Colonic mucosa (tissue), 4 donors: Measurements from ENCODE around the gene GCK. TPM values are rescaled to one million over a fixed set of nuclear protein-coding genes. Genes with fewer than 3 reads are reported as not detected.

ENCODE experiments used
- DNase-seq: peaks from one replicate; pipeline ENCODE4 v3.0.0-alpha.2; 2020
- H3K27ac ChIP-seq: fragments of 200-600 bp; one replicate; pipeline ENCODE4 v1.8.0; 2021
- H3K27me3 ChIP-seq: fragments of 200-600 bp; one replicate; pipeline ENCODE4 v1.8.0; 2021
- H3K36me3 ChIP-seq: fragments of 200-600 bp; one replicate; pipeline ENCODE4 v1.8.0; 2021
- H3K4me1 ChIP-seq: fragments of 200-600 bp; one replicate; pipeline ENCODE4 v1.8.0; 2021; ENCODE audit warnings: mild to moderate bottlenecking
- H3K4me3 ChIP-seq: fragments of 200-600 bp; one replicate; pipeline ENCODE4 v1.8.0; 2021
- H3K9ac ChIP-seq, 2 donors: one replicate each; pipeline ENCODE4 v1.7.0; 2013; ENCODE audit warnings: control low read depth in 2 of 2, low read depth in 2 of 2, low read length in 2 of 2
- H3K9me3 ChIP-seq: fragments of 200-600 bp; one replicate; pipeline ENCODE4 v1.8.0; 2021
- intact Hi-C: fragments of 100-400 bp; cut with DNase I; formaldehyde crosslinking; loops from one replicate; pipeline ENCODE4 v1.14.1; 2022
- total RNA-seq, 2 donors: library from RNA; stranded (reverse); fragmentation: NEBNext Ultra II Directional in 1 of 2; extraction: Animal tissue kit (Norgen Biotek cat#: 25700) in 1 of 2; gene quantifications; one replicate each; pipeline ENCODE4 v1.2.1, GENCODE V29; 2021
- TF ChIP-seq, protein P1 (sequence below): fragments of 200-600 bp; IDR thresholded peaks from one replicate; pipeline ENCODE4 v1.8.0; 2022; ENCODE audit warnings: antibody characterized with exemption, mild to moderate bottlenecking
- donor health status: healthy.
- donor health status: DM: no; HTN: no; CAD: no.
- donor health status: DM: no; HTN: no; CAD: no.

Gene GCK
- total RNA-seq, 2 donors from 2014 or later, result 0.17 to 0.19 TPM

DNA sequence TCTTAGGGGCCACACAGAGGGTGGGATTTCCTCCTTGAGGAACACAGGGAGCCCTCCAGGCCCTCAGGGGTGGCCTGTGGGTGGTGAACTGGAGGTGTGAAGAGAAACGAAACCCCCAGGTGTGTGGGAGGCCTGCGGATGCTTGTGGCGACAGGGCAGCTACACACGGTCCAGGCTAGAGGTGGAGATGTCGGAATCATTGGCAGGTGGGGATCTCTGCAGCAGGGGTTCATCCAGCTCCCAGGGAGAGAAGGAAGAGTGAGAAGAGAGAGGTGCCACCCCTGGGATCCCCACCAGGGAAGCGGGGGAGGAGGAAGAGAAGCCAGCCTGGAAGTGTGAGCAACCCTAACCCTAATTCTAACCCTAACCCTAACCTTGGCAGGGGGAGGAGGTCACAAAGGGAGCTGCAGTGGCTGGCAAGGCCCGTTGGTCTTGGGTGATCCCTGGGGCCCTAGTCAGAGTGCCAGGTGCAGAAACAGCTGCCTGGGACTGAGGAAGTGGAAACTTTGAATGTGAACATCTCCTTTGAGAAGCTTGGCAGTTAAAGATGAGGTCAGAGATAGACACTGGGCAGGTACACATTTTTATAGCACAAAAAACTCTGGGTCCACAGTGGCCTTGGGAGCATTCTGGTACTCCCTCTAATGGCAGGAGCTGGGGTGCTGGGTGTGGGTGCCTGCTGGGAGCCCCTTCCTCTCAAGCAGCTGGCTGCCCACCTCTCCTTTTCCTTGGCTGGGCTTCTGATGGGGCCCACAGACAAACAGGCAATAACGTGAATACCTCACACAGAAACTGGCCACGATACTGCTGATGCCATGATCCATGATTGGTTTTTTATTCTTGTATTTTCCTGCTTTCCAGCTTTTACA lies 91.9 kb downstream of the GCK start:
- Histone ChIP-seq H3K9me3 (no peaks in the 10 kb centered on the region), H3K27me3 (no peaks in the 10 kb centered on the region), H3K4me3 (no peak overlapping the region), H3K4me1 (no peaks in the 10 kb centered on the region), H3K9ac (no peak overlapping the region), H3K27ac (no peak overlapping the region), H3K36me3 (no peaks in the 10 kb centered on the region)
- intact Hi-C loops, result no loop called here
- no peak for DNase-seq
- TF ChIP-seq, protein P1, sequence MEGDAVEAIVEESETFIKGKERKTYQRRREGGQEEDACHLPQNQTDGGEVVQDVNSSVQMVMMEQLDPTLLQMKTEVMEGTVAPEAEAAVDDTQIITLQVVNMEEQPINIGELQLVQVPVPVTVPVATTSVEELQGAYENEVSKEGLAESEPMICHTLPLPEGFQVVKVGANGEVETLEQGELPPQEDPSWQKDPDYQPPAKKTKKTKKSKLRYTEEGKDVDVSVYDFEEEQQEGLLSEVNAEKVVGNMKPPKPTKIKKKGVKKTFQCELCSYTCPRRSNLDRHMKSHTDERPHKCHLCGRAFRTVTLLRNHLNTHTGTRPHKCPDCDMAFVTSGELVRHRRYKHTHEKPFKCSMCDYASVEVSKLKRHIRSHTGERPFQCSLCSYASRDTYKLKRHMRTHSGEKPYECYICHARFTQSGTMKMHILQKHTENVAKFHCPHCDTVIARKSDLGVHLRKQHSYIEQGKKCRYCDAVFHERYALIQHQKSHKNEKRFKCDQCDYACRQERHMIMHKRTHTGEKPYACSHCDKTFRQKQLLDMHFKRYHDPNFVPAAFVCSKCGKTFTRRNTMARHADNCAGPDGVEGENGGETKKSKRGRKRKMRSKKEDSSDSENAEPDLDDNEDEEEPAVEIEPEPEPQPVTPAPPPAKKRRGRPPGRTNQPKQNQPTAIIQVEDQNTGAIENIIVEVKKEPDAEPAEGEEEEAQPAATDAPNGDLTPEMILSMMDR, result no peak

DNA sequence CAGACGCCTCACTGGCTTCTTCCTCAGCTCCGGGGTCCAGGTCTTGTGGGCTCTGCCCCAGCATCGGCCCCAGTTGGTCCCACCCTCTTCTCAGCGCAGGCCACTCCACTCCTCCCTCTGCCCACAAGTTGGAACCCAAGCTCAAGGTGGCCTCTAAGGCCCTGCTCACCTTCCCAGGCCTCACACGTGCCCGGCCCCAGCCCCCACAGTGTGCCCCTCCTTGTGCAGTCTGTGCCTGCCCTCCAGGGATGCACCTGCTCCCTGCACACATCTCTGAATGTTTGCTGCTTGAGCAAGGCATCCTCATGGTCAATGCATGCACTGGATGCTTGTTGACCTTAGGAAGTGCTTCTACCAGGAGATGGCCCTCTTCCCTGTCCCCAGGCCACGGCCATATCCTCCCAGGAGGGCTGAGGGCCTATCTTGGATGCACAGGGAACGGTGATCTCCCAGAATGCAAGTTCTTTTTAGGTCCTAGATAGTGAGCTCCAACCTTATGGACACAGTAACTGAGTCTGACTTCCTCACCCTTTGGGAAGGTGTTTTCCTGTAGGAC lies 92.8 kb downstream of the GCK start:
- no peak for DNase-seq
- no peaks in the 10 kb centered on the region for H3K4me1 ChIP-seq
- no peak overlapping the region for H3K27ac ChIP-seq
- no peaks in the 10 kb centered on the region for H3K9me3 ChIP-seq
- H3K27me3 ChIP-seq, result no peaks in the 10 kb centered on the region
- no peak overlapping the region for H3K9ac ChIP-seq
- intact Hi-C loops, result no loop called here
- TF ChIP-seq, protein P1, result no peak
- no peaks in the 10 kb centered on the region for H3K36me3 ChIP-seq
- no peak overlapping the region for H3K4me3 ChIP-seq

DNA sequence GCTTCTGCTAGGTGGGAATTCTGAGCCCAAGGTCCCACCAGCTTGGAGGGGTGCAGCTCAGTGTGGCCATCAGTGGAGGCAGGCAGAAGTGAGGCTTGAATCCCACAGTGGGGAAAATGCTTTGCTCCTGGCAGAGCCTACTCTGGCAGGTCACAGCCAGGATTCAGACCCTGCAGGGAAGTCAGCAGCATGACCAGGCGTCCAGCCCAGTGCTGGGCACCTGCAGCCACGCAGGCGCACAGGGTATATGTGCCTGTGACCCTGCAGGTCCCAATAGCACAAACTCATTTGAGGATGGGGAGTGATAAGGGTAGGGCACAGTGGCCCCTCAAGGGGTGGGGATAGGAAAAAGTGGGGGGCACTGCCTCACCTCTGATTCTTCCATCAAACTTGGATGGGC lies 93.5 kb downstream of the GCK start:
- DNase-seq, result no peak
- Histone ChIP-seq H3K9ac (no peak overlapping the region), H3K27me3 (no peaks in the 10 kb centered on the region), H3K4me1 (no peaks in the 10 kb centered on the region), H3K27ac (no peak overlapping the region), H3K36me3 (no peaks in the 10 kb centered on the region), H3K4me3 (no peak overlapping the region), H3K9me3 (no peaks in the 10 kb centered on the region)
- TF ChIP-seq, protein P1, result no peak
- intact Hi-C loops, result no loop called here

DNA sequence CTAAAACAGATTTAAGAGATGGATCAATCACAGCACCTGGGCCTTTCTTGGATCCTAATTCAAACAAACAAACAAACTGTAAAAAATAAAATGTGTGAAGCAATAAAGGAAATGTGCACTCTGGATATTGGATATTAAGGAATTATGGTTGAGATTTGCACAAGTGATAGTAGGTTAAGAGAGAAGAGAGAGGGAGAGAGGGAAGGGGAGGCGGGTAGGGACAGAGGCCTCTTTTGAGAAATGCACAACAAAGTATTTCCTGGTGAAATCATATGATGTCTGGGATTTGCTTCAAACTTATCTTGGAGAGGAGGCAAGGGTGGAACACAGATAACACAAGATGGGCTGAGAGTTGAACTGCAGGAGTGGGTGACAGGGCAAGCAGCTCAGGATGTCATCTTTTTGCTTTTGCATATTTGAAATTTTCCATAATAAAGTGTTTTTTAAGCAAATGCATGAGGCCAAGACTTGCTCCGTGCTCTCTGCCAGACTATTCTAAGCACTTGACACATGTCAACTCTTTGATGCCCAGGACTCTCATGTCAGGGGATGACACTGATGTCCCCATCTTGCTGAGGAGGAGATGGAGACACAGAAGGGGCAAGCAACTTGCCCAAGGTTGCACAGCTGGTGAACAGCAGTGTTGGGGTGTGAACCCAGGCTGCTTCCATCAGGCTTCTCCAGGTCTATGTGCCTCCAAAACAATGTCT lies 94.2 kb downstream of the GCK start:
- TF ChIP-seq, protein P1, result no peak
- intact Hi-C loops, result no loop called here

DNA sequence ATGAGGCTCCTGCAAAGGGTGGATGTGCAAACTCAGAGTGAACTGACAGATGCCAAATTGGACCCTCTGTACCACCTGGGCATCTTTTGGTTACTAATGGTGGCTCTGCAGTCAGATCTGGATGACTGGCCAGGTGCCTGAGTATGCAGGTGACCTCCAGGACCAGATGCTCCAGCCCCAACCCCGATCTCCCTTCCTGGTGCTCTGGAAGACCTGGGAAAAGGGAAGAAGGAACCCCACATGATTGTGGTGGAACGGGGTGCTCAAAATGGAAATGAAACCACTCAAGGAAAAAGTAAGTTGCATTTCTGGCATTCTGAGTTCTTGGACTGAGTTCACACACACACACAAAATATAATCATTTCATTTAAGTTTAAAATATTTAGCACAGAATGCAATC lies 94.9 kb downstream of the GCK start:
- TF ChIP-seq, protein P1, result no peak

More for the DNA sequence above, 94.2 kb downstream of the GCK start:
- Histone ChIP-seq H3K36me3 (no peaks in the 10 kb centered on the region), H3K27ac (no peak overlapping the region), H3K9me3 (no peaks in the 10 kb centered on the region), H3K4me3 (no peak overlapping the region), H3K9ac (no peak overlapping the region), H3K27me3 (no peaks in the 10 kb centered on the region), H3K4me1 (no peaks in the 10 kb centered on the region)
- no peak for DNase-seq

More for the DNA sequence above, 94.9 kb downstream of the GCK start:
- DNase-seq, result no peak
- intact Hi-C loops, result no loop called here
- no peak overlapping the region for H3K4me3 ChIP-seq
- H3K9me3 ChIP-seq, result no peaks in the 10 kb centered on the region
- H3K27me3 ChIP-seq, result no peaks in the 10 kb centered on the region
- H3K36me3 ChIP-seq, result no peaks in the 10 kb centered on the region
- H3K27ac ChIP-seq, result no peak overlapping the region
- H3K4me1 ChIP-seq, result no peaks in the 10 kb centered on the region
- H3K9ac ChIP-seq, result no peak overlapping the region

Other genes starting within 250 kb of the GCK start
- not detected for gene SPDYE1, start 191.5 kb downstream of the GCK start, total RNA-seq
- 100 to 1,000 TPM in 1 of 2 donors, 10 to 100 TPM in 1; 81.4 to 106 TPM for gene DBNL, start 144.7 kb downstream of the GCK start, total RNA-seq
- gene PGAM2, start 123.9 kb downstream of the GCK start, total RNA-seq, result under 1 TPM; 0.29 to 0.52 TPM
- 10 to 100 TPM; 17.2 to 25.9 TPM for gene POLM, start 106.9 kb downstream of the GCK start, total RNA-seq
- 10 to 100 TPM; 21.4 to 30.4 TPM for gene AEBP1, start 85.1 kb downstream of the GCK start, total RNA-seq
- 100 to 1,000 TPM in 1 of 2 donors, 10 to 100 TPM in 1; 54.8 to 161 TPM for gene POLD2, start 65.9 kb downstream of the GCK start, total RNA-seq
- gene MYL7, start 48.1 kb downstream of the GCK start, total RNA-seq, result 1 to 10 TPM in 1 of 2 donors, not detected in 1; 2.2 TPM
- 100 to 1,000 TPM in 1 of 2 donors, 10 to 100 TPM in 1; 83.0 to 103 TPM for gene YKT6, start 11.5 kb upstream of the GCK start, total RNA-seq
- gene CAMK2B, start 136.2 kb upstream of the GCK start, total RNA-seq, result under 1 TPM; 0.42 to 0.80 TPM